HG03108 (cell line): ENCODE measurements around the gene WBP1L.

Experiments used
- ATAC-seq: cut with Tn5 transposase; IDR thresholded peaks from one replicate; pipeline ENCODE4 v1.9.1; 2021; ENCODE audit warnings: moderate library complexity; ENCODE audit not compliant: unreplicated experiment

WBP1L gene

DNA sequence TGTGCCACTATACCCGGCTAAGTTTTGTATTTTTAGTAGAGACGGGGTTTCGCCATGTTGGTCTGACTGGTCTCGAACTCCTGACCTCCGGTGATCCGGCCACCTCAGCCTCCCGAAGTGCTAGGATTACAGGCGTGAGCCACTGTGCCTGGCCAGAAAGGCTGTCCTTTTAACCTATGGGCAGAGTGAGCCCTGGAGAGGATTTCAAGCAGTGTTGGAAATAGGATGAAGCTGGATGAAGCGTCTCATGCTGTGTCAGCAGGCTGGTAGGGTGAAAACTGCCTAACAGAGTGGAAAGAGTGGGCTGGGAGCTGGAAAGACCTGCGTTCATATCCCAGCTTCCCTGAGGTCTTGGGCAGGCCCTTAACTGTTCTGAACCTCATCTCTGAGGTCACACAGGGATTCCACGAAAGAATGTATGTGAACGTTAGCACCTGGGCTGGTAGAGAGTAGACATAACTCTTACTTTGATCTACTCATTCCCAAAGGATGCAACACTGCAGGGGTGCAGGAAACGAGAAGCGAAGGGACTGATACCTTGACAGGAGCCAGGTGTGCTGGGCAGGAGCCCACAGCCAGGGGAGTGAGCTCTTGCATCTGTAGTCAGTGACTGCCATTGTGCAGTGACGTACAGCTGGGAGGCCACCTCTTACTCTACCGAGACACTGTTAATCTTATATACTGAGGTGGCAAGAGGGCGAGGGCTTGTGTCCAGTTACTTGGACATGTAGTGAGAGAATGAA lies 34.1 kb downstream of the WBP1L start:
- no peak for ATAC-seq

DNA sequence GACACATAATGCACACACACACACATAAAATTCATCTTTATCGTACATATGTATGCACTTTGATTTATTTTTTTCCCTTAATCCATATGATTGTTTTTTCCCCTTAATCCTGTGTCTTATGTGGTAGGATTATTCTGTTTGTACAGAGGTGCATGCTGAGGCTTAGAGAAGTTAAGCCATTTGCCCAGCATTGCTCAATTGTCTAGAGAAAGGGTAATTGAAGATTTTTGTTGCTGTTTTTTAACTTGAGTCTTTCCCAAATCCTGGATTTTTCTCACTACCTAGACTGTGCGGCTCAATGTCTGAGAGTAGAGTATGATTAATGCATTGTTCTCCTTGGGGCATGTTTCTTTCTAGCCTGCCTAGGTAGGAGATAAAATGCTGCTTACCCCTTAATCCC lies 35.0 kb downstream of the WBP1L start:
- ATAC-seq: no peak

GRCh38 chr10:102779680-102780526 lies 36.2 kb downstream of the WBP1L start:
- no peak for ATAC-seq

- no peak for ATAC-seq
Measured at GRCh38 chr10:102780527-102780808, 36.7 kb downstream of the WBP1L start.

DNA sequence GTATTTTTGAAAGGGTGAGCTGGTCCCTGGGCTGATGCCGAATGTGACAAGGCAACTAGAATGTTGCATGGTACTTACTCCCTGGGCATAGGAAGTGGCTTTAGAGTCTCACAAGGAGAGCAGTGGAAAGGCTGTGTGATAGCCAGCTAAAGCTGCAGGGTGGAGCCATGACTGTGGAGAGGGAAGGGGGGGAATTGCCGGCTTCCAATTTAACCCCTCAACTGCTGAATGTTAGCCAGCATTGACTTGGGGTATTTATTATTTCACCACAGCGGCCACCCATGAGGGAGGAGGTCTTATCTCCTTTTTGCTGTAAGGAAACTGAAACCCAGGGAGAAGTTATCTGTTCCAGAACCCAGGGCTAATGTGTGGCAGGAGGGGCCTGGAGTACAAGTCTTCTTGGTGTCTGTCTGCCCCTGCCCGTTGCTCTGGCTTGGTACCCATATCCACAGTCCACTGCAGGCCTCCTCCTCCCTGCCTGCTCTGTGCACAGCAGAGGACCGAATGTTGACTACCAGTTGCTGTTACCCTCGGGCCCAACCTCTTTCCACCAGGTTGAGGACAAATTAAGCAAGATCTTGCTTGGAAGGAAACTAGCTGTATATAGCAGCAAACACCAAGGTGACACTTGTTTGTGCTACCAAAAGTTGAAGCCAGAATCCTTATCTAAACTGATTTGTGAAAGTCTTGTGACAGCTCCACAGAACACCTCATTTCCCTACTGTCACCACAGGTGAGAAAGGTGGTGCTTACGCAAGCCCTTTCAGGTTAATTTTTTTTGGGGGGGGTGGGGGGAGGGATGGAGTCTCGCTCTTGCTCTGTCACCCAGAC lies 37.6 kb downstream of the WBP1L start:
- ATAC-seq: no peak

GRCh38 chr10:102781921-102782557 lies 38.3 kb downstream of the WBP1L start:
- no peak for ATAC-seq

GRCh38 chr10:102782673-102783551 lies 39.2 kb downstream of the WBP1L start:
- ATAC-seq: no peak

GRCh38 chr10:102783568-102783967 lies 39.8 kb downstream of the WBP1L start:
- ATAC-seq: no peak

GRCh38 chr10:102785818-102786217 lies 42.1 kb downstream of the WBP1L start:
- ATAC-seq: no peak

GRCh38 chr10:102791754-102792395 lies 48.1 kb downstream of the WBP1L start:
- ATAC-seq: no peak

GRCh38 chr10:102795453-102796406 lies 52.0 kb downstream of the WBP1L start:
- peak; percentile 22 for ATAC-seq

GRCh38 chr10:102796407-102797176 lies 52.8 kb downstream of the WBP1L start:
- peak; percentile 99 for ATAC-seq

DNA sequence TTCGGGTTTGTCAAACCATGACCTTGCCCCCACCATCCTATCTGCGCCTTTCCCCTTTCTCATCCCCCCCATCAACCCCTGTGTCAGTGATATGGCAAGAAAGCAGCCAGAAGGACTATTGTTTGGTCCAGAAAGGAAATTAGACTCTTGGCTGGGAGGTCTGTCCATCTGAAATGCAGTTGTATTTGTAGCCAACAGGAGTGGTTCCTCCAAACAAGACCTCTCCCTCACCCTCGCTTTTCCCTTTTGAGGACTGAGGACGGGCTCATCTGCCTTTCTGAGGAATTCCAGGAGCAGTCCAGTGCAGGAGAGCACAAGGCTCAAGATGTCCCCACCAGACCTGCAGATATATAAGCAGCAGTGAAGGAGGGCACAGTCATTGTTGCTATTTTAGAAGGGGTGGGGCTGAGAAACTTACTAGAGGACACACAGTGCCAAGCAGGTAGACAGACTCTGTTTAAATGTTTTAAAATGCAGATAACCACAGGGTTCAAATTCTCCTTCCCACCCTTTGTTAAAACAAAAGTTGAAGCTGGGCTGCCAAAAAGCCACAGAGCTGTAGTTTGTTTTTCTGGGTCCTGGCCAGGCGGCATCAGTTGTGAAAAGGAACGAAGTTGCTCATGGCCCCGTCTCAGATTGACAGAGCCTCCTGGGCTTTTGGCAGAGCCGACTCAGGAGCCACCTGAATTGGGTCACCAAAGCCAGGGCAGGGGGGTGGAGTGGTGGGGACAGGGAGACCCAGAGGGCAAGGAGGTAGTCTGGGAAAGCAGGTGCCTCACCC lies 56.1 kb downstream of the WBP1L start:
- ATAC-seq: no peak

DNA sequence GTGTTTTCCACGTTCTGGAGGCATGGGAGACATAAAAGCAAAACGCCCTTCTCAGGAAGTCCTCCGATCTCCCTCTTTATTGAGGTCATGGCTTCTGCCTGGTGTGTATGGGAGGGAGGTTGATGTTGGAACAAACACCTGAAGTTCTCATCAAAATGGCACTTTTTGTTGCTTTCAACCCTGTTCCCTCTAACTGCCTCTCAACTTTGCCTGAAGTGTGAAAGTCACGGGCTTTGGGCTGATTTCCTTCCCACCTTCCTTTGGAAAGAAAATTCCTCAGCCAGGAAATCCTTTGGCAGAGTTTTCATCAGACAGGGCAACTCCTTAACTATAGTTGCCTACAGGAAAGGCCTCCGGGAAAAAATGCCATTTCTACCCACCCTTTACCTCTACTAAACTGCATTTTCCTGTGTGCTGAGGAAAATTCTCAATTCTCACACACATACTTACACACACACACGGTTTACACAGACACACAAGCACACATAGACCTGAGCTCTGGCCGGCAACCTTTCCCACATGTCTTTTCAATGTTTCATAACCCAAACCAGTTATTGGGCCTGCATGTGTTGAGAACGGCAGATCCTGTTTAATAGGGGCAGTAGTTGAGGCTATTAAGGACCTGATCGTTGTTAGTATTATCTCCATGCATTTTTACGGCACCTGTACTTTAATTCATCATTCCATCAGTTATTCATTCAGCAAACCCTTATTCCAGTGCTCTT lies 57.0 kb downstream of the WBP1L start:
- no peak for ATAC-seq

DNA sequence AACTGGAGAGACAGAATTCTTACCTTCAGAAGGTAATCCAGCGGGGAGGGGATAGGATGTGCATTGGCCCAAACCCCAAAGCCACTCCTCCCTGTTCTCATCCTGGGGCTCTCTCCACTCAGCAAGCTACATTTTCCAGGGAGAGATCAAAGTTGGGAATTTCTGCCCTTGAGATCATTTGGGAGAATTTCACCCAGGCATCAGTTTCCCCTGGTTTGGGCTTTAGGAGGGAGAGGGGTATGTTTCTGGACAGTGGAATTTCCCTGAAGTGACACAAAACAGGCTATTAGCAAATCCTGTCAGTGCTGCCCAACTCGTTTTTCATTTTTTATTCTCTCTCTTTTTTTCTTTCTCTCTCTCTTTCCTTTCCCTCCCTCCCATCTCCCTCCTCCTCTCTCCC lies 57.7 kb downstream of the WBP1L start:
- ATAC-seq: no peak

- ATAC-seq: no peak
Measured at GRCh38 chr10:102801978-102802377, 58.2 kb downstream of the WBP1L start.
